ENCODE results near the gene PIGU.

- TF ChIP-seq CTCF (conservative IDR thresholded peaks at IDR 0.05) (no peak), EZH2 (IDR thresholded peaks at IDR 0.05; ENCODE audit: low read depth) (no peak)
These were observed 165.0 kb downstream of the PIGU start for GRCh38 chr20:34511891-34512265.
